ENCODE data around the gene MLST8.

The MLST8 gene

DNA sequence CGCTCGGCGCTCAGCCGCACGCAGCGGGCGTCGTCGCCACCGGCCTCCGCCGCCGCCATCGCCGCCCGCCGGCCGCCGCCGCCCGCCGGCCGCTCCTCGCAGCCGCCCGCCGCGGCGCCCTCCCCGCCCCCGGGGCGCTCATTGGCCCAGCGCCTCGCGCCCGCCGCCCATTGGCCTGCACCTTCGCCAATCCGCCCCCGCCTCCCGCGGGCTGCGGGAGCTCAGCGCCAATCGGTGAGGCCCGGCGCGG, 9.4 kb downstream of the MLST8 start, which contains the start of gene PGP:
PGP (minus strand) TSS at position 122 of the 250 bp plus-strand sequence; CDS start at position 59, 63 bp downstream.
- H3K4me1 ChIP-seq (ENCODE audit: control insufficient read depth, insufficient read depth, low read length), result peaks cover 22% of the 10 kb centered on the region
- H3K9ac ChIP-seq (ENCODE audit: low read length), result peak within 1 kb of the TSS; percentile 86
- peak within 1 kb of the TSS; percentile 46 for H3K4me3 ChIP-seq (ENCODE audit: low read length)
- no peaks in the 10 kb centered on the region for H3K27me3 ChIP-seq (ENCODE audit: control insufficient read depth, insufficient read depth, low read length)
- H3K9me3 ChIP-seq (ENCODE audit: control insufficient read depth, low read length), result no peaks in the 10 kb centered on the region
- H3K36me3 ChIP-seq (ENCODE audit: control insufficient read depth, insufficient read depth, low read length), result no peaks in the 10 kb centered on the region

DNA sequence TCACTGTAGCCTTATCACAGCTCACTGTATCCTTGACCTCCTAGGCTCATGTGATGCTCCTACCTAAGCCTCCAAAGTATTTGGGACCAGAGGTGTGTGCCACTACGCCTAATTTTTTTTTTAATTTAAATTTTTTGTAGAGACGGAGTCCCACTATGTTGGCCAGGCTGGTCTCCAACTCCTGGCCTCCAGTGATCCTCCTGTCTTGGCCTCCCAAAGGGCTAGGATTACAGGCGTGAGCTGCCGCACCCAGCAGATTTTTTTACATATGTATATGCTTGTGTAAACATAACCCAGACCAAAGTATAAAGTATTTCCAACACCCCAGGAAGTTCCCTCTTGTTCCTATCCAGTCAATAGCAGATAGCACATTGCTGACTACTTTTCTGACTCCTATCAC, 11.1 kb downstream of the MLST8 start:
- H3K9ac ChIP-seq (ENCODE audit: low read length), result no peak overlapping the region
- H3K4me1 ChIP-seq (ENCODE audit: control insufficient read depth, insufficient read depth, low read length), result peaks cover 22% of the 10 kb centered on the region
- H3K27me3 ChIP-seq (ENCODE audit: control insufficient read depth, insufficient read depth, low read length), result no peaks in the 10 kb centered on the region
- no peaks in the 10 kb centered on the region for H3K36me3 ChIP-seq (ENCODE audit: control insufficient read depth, insufficient read depth, low read length)
- no peak overlapping the region for H3K4me3 ChIP-seq (ENCODE audit: low read length)
- no peaks in the 10 kb centered on the region for H3K9me3 ChIP-seq (ENCODE audit: control insufficient read depth, low read length)

DNA sequence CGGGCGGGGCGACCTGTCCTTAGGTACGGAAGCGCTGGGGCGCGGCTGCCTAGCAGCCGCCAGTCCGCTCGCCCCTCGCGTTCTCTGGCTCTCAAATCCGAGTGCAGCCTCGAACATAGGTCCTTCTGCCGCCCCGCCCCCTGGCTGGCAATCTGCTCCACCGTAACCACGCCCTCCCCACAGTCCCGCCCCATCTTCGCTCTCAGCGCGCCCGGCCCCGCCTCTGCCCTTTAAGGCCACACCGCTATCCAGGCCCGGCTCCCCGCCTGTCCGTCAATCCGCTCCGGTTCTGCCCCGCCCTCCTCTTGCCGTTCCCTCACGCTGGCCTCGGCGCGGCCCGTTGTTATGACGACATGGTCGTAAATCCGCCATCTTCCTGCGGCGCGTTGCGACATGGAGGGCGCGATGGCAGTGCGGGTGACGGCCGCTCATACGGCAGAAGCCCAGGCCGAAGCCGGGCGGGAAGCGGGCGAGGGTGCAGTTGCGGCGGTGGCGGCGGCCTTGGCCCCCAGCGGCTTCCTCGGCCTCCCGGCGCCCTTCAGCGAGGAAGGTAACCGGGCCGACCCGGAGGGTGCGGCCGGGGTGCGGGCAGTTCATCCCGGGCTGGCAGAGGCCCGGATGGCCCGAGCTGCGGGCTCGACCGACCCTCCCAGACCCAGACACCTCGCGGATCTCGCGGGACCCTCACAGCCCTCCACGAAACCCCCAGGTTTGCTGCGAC, 18.1 kb downstream of the MLST8 start, which contains the start of gene E4F1:
E4F1 (plus strand) TSS at position 371 of the 721 bp plus-strand sequence; CDS start at position 394, 23 bp downstream.
- no peaks in the 10 kb centered on the region for H3K36me3 ChIP-seq (ENCODE audit: control insufficient read depth, insufficient read depth, low read length)
- peaks cover 25% of the 10 kb centered on the region for H3K4me1 ChIP-seq (ENCODE audit: control insufficient read depth, insufficient read depth, low read length)
- peak within 1 kb of the TSS; percentile 93 for H3K9ac ChIP-seq (ENCODE audit: low read length)
- peak within 1 kb of the TSS; percentile 77 for H3K4me3 ChIP-seq (ENCODE audit: low read length)
- H3K27me3 ChIP-seq (ENCODE audit: control insufficient read depth, insufficient read depth, low read length), result no peaks in the 10 kb centered on the region
- H3K9me3 ChIP-seq (ENCODE audit: control insufficient read depth, low read length), result no peaks in the 10 kb centered on the region

DNA sequence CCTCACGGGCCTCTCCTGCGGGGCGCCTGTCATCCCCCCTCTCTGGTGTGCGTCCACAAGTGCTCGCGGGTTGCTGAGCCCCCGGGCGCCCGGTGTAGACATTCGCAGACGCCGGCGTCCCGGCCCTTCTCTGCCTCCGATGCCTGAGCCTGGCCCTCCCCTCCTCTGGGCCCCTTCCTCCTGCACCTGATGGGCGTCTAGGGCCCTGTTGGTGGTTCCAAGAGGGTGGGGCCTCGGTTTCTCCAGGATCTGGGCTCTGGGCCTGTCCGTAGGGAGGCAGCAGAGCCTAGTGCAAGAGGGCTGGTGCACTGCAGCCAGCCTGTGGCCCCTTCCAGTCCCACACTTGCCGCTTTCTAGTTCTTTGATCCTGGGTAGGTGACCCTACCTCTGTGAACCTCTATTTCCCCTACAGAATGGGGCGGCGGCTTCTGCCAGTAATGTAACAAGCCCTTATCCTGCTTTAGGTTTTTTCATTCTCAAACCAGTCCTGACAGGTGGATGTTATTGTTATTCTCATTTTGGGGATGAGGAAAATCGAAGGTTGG, 18.8 kb downstream of the MLST8 start:
- no peaks in the 10 kb centered on the region for H3K27me3 ChIP-seq (ENCODE audit: control insufficient read depth, insufficient read depth, low read length)
- peak overlapping the region; percentile 93 for H3K9ac ChIP-seq (ENCODE audit: low read length)
- H3K9me3 ChIP-seq (ENCODE audit: control insufficient read depth, low read length), result no peaks in the 10 kb centered on the region
- H3K4me3 ChIP-seq (ENCODE audit: low read length), result peak overlapping the region; percentile 77
- no peaks in the 10 kb centered on the region for H3K36me3 ChIP-seq (ENCODE audit: control insufficient read depth, insufficient read depth, low read length)
- peaks cover 25% of the 10 kb centered on the region for H3K4me1 ChIP-seq (ENCODE audit: control insufficient read depth, insufficient read depth, low read length)

DNA sequence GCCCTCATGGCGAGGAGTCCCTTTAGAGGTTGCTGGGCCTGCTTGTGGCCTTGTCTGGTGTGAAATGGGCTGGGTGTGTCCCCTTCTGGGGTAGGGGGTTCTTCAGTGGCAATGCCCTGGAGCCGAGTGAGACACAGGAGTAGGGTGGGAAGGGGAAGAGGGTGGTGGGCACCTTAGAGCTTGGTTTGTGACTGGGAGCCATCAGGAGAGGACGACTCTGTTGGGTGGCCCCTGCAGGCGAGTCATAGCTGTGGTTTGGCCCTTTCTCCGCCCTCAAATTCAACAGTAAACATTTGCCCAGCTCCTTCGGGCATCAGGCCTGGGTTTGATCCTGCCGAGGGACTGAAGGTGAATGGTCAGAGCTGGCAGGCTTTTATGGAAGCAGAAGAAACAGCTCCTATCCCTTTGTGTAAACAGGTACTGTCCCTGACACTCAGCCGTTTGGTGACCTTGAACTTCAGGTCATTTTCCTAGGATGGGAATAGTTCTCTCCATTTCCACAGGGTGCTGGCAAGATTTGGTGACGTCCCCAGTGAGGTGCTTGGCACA, 21.1 kb downstream of the MLST8 start:
- H3K36me3 ChIP-seq (ENCODE audit: control insufficient read depth, insufficient read depth, low read length), result peaks cover 3% of the 10 kb centered on the region
- H3K27me3 ChIP-seq (ENCODE audit: control insufficient read depth, insufficient read depth, low read length), result no peaks in the 10 kb centered on the region
- no peak overlapping the region for H3K4me3 ChIP-seq (ENCODE audit: low read length)
- peak overlapping the region; percentile 24 for H3K9ac ChIP-seq (ENCODE audit: low read length)
- H3K9me3 ChIP-seq (ENCODE audit: control insufficient read depth, low read length), result no peaks in the 10 kb centered on the region
- peaks cover 25% of the 10 kb centered on the region for H3K4me1 ChIP-seq (ENCODE audit: control insufficient read depth, insufficient read depth, low read length)

DNA sequence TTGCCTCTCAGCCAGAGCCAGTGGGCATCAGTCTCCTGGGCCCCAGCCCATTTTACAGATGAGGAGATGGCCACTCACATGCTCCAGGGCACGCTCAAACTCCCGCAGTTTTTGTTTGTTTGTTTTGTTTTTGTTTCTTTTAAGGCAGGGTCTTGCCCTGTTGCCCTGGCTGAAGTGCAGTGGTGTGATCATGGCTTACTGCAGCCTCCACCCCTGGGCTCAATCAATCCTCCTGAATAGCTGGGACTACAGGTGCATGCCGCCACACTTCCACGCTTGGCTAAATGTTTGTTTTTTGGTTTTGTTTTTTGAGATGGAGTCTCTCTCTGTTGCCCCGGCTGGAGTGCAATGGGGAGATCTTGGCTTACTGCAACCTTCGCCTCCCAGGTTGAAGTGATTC, 21.7 kb downstream of the MLST8 start:
- H3K4me3 ChIP-seq (ENCODE audit: low read length), result no peak overlapping the region
- H3K9me3 ChIP-seq (ENCODE audit: control insufficient read depth, low read length), result no peaks in the 10 kb centered on the region
- no peaks in the 10 kb centered on the region for H3K27me3 ChIP-seq (ENCODE audit: control insufficient read depth, insufficient read depth, low read length)
- H3K36me3 ChIP-seq (ENCODE audit: control insufficient read depth, insufficient read depth, low read length), result peaks cover 3% of the 10 kb centered on the region
- H3K4me1 ChIP-seq (ENCODE audit: control insufficient read depth, insufficient read depth, low read length), result peaks cover 25% of the 10 kb centered on the region
- no peak overlapping the region for H3K9ac ChIP-seq (ENCODE audit: low read length)

DNA sequence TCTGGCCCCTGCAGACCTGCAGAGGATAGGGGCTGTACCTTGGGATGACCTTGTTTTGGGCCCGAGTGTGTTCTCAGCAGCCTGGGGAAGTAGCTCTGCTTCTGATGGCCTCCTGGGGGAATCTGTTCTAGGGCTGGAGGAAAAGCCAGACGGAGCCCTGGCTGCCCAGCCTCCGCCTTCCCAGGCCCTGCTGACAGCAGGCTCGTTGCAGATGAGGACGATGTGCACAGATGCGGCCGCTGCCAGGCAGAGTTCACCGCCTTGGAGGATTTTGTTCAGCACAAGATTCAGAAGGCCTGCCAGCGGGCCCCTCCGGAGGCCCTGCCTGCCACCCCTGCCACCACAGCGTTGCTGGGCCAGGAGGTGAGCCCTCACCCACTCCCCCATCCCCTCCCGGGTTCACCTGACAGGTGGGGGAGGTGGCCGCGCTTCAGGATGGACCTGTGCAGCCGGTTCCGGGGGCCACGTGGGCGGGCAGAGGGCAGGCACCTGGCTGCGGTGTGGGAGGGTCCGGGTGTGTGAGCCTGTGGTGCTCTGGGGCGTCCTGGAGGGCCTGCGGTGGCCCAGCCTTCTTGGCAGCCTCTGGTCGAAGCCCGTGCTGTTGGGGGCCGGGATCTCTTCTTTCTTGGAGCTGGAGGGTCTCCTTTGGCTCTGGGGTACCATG, 23.0 kb downstream of the MLST8 start:
- Histone ChIP-seq H3K36me3 (ENCODE audit: control insufficient read depth, insufficient read depth, low read length) (peaks cover 3% of the 10 kb centered on the region), H3K4me1 (ENCODE audit: control insufficient read depth, insufficient read depth, low read length) (peaks cover 25% of the 10 kb centered on the region), H3K9ac (ENCODE audit: low read length) (no peak overlapping the region), H3K27me3 (ENCODE audit: control insufficient read depth, insufficient read depth, low read length) (no peaks in the 10 kb centered on the region), H3K4me3 (ENCODE audit: low read length) (no peak overlapping the region), H3K9me3 (ENCODE audit: control insufficient read depth, low read length) (no peaks in the 10 kb centered on the region)

DNA sequence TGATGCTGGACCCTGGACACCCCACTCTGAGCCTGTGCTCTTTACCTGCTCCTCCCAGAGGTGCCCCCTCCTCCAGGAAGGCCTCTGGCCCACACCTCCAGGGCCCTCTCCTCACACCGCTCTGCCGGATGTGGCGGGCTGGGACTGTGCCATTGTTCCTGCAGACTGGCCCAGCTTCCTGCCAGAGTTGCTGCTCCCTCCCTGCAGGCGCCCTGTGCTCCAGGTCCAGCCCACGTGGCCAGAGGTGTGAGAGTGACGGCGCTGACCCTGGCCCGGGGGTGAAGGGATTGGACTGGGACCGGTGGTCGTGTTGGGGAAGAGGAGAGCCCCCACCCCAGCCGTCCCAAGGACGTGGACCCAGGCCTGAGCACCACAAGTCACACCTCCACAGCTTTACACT, 23.8 kb downstream of the MLST8 start:
- Histone ChIP-seq H3K36me3 (ENCODE audit: control insufficient read depth, insufficient read depth, low read length) (peaks cover 3% of the 10 kb centered on the region), H3K4me1 (ENCODE audit: control insufficient read depth, insufficient read depth, low read length) (peaks cover 24% of the 10 kb centered on the region), H3K4me3 (ENCODE audit: low read length) (no peak overlapping the region), H3K27me3 (ENCODE audit: control insufficient read depth, insufficient read depth, low read length) (no peaks in the 10 kb centered on the region), H3K9ac (ENCODE audit: low read length) (no peak overlapping the region), H3K9me3 (ENCODE audit: control insufficient read depth, low read length) (no peaks in the 10 kb centered on the region)

DNA sequence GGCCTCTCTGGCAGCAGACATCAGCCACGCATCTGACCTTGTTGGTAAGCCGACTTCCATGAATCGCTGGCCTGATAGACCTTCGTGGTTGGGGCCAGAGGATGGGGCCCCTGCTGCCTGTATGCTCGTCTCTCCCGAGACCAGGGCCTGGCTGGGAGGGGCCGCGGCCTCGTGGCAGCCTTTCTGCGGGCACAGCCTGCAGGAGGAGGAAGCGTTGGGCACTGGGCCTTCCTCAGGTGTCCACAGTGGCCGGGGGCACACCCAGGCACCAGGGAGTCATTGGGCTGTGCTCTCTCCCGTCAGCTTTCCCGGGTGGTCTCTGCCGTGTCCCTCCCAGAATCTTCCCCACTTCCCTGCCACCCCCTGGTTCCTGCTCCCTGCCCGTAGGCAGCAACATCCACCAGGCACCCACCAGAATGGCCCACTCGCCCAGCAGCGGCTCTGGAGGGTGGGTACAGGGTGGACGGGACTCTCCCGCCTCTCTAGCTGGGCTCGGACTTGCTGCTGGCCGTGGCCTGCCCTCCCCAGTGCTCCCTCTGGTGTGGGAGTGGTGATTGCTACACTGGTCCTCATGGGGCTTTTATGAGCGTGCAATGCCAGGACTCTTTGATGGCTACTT, 24.5 kb downstream of the MLST8 start:
- no peaks in the 10 kb centered on the region for H3K27me3 ChIP-seq (ENCODE audit: control insufficient read depth, insufficient read depth, low read length)
- no peak overlapping the region for H3K9ac ChIP-seq (ENCODE audit: low read length)
- no peaks in the 10 kb centered on the region for H3K9me3 ChIP-seq (ENCODE audit: control insufficient read depth, low read length)
- no peak overlapping the region for H3K4me3 ChIP-seq (ENCODE audit: low read length)
- peaks cover 19% of the 10 kb centered on the region for H3K4me1 ChIP-seq (ENCODE audit: control insufficient read depth, insufficient read depth, low read length)
- peaks cover 3% of the 10 kb centered on the region for H3K36me3 ChIP-seq (ENCODE audit: control insufficient read depth, insufficient read depth, low read length)

DNA sequence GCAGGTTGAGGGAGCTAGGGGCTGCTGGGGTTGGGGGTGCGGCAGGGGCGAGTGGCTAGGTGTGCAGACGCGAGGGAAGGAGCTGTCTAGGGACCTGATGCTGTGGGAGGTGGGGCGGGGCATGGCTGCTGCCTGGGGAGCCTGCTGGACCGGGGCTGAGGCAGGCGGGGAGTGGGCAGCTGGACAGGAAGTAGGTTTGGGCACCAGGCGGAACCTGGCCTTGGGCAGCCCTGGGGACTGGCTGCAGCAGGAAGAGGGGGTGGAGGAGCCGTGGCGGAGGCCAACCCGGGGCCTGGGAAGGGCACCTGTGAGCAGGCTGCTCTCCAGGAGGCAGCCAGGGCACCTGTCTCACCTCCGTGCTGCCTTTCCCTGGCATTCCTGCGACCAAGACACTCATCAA, 25.1 kb downstream of the MLST8 start:
- H3K27me3 ChIP-seq (ENCODE audit: control insufficient read depth, insufficient read depth, low read length), result no peaks in the 10 kb centered on the region
- no peak overlapping the region for H3K9ac ChIP-seq (ENCODE audit: low read length)
- H3K4me1 ChIP-seq (ENCODE audit: control insufficient read depth, insufficient read depth, low read length), result peaks cover 15% of the 10 kb centered on the region
- H3K36me3 ChIP-seq (ENCODE audit: control insufficient read depth, insufficient read depth, low read length), result peaks cover 4% of the 10 kb centered on the region
- no peak overlapping the region for H3K4me3 ChIP-seq (ENCODE audit: low read length)
- H3K9me3 ChIP-seq (ENCODE audit: control insufficient read depth, low read length), result no peaks in the 10 kb centered on the region

DNA sequence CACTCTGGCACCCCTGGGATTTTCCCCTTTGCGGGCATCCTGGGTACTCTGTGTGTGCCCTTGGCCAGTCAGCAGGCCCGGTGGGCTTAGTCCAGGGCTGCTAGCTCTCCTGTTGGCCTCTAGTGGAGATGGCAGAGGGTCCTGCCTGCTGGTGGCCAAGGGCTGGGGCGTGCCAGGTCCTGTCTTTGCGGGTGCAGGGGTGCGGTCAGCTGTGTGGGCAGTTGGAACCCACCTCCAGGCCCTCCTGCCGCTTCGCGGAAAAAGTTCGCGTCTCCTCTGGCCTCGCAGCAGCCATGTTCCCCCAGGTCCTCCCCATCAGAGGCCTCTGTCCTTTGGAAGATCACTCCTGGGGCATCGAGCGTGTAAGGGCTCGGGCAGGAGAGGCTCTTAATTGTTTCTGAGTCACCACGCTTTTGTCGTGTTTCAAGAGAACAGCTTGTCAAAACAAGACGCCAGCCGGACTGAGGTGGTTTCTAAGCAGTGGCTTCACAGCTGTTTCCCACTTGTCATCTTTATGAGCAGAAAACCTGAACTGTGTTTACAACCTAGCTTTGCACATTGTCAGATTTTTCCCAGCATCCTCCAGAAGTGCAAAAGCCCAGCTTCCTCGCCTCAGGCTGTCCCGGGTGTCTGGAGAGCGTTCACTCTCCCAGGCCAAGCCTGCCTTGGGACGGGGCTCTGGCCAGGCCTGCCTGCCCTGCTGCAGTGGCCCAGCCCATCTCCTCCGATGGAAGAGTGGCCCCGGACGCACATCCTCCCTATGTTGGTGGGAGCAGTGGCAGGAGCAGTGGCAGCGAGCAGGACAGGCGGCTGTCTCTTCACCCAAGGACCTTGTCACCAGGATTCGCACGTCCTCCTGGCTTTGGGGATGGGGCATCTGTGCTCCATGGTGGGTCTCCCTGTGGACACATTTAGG, 26.0 kb downstream of the MLST8 start:
- Histone ChIP-seq H3K36me3 (ENCODE audit: control insufficient read depth, insufficient read depth, low read length) (peaks cover 8% of the 10 kb centered on the region), H3K4me3 (ENCODE audit: low read length) (no peak overlapping the region), H3K27me3 (ENCODE audit: control insufficient read depth, insufficient read depth, low read length) (peaks cover 6% of the 10 kb centered on the region), H3K4me1 (ENCODE audit: control insufficient read depth, insufficient read depth, low read length) (peaks cover 11% of the 10 kb centered on the region), H3K9me3 (ENCODE audit: control insufficient read depth, low read length) (no peaks in the 10 kb centered on the region), H3K9ac (ENCODE audit: low read length) (no peak overlapping the region)
